AG04449 (cell line): ENCODE measurements around the gene RAP1GAP.

Experiments used
- CTCF ChIA-PET: fragments of 350-600 bp; formaldehyde crosslinking; extraction: SDS; loops from one replicate; lab custom pipeline; 2021; ENCODE audit warnings: antibody characterized with exemption; lab: Yijun Ruan, JAX
- POLR2A ChIA-PET: fragments of 400-600, 350-600 bp; formaldehyde crosslinking; extraction: SDS; loops from one replicate; lab custom pipeline; 2020; ENCODE audit warnings: antibody characterized with exemption, inconsistent platforms; lab: Yijun Ruan, JAX
- DNase-seq: peaks from one replicate; pipeline ENCODE4 v3.0.0-alpha.2; 2010; ENCODE audit warnings: low read depth, low spot score
- H3K4me3 ChIP-seq: 2 replicates; pipeline ENCODE4 v1.5.1; 2011; ENCODE audit warnings: low read depth, mild to moderate bottlenecking, control low read depth, low read length
- CTCF ChIP-seq: IDR thresholded peaks from one replicate; pipeline ENCODE4 v1.5.1; 2011; ENCODE audit warnings: mild to moderate bottlenecking, moderate library complexity, low read length, control low read depth, inconsistent platforms; ENCODE audit not compliant: insufficient read depth; ENCODE audit errors: missing control alignments

RAP1GAP gene

GRCh38 chr1:21572735-21573277 lies 96.4 kb downstream of the RAP1GAP start:
- CTCF ChIA-PET = interaction anchor here (0.6 to 9.0 kb wide), 13 partner anchors 8 to 1062 kb away, joined by 3 to 147 read pairs (median 7); partner anchors contain the start of gene ALPL
- POLR2A ChIA-PET = no interaction called here

GRCh38 chr1:21572221-21572620 lies 96.9 kb downstream of the RAP1GAP start:
- H3K4me3 ChIP-seq = no peak overlapping the region
- ChIA-PET POLR2A (no interaction called here), CTCF (interaction anchor here (1.6 to 9.0 kb wide), 6 partner anchors 30 to 318 kb away, joined by 3 to 147 read pairs (median 8); partner anchors contain the start of gene ALPL)
- no peak for TF ChIP-seq CTCF
- DNase-seq = no peak

More at GRCh38 chr1:21572735-21573277, 96.4 kb downstream of the RAP1GAP start:
- no peak overlapping the region for H3K4me3 ChIP-seq
- no peak for TF ChIP-seq CTCF
- no peak for DNase-seq

- ChIA-PET POLR2A (interaction anchor here (0.6 kb wide), 1 partner anchor 9 kb away, joined by 3 read pairs; no protein-coding TSS in a partner anchor), CTCF (interaction anchor here (0.8 to 9.0 kb wide), 3 partner anchors 14 to 201 kb away, joined by 3 to 147 read pairs (median 3); no protein-coding TSS in a partner anchor)
- no peak for DNase-seq
- no peak for TF ChIP-seq CTCF
- no peak overlapping the region for H3K4me3 ChIP-seq
Measured at GRCh38 chr1:21570885-21571284, 98.3 kb downstream of the RAP1GAP start.

GRCh38 chr1:21570528-21570875 lies 98.7 kb downstream of the RAP1GAP start:
- TF ChIP-seq CTCF = no peak
- ChIA-PET CTCF (interaction anchor here (0.8 to 9.0 kb wide), 3 partner anchors 14 to 200 kb away, joined by 3 to 147 read pairs (median 3); no protein-coding TSS in a partner anchor), POLR2A (interaction anchor here (0.6 kb wide), 1 partner anchor 9 kb away, joined by 3 read pairs; no protein-coding TSS in a partner anchor)
- no peak for DNase-seq
- H3K4me3 ChIP-seq = no peak overlapping the region

- ChIA-PET CTCF (interaction anchor here (1.1 to 9.0 kb wide), 3 partner anchors 16 to 314 kb away, joined by 3 to 147 read pairs (median 3); no protein-coding TSS in a partner anchor), POLR2A (no interaction called here)
- DNase-seq = no peak
- TF ChIP-seq CTCF = no peak
- H3K4me3 ChIP-seq = no peak overlapping the region
Measured at GRCh38 chr1:21569820-21570527, 99.2 kb downstream of the RAP1GAP start.
